Measurements from ENCODE around the gene PCBP1. TPM values are rescaled to one million over a fixed set of nuclear protein-coding genes. Genes with fewer than 3 reads are reported as not detected.

PCBP1 gene
- total RNA-seq, 2 donors from 2014 or later: 97.9 to 128 TPM

DNA sequence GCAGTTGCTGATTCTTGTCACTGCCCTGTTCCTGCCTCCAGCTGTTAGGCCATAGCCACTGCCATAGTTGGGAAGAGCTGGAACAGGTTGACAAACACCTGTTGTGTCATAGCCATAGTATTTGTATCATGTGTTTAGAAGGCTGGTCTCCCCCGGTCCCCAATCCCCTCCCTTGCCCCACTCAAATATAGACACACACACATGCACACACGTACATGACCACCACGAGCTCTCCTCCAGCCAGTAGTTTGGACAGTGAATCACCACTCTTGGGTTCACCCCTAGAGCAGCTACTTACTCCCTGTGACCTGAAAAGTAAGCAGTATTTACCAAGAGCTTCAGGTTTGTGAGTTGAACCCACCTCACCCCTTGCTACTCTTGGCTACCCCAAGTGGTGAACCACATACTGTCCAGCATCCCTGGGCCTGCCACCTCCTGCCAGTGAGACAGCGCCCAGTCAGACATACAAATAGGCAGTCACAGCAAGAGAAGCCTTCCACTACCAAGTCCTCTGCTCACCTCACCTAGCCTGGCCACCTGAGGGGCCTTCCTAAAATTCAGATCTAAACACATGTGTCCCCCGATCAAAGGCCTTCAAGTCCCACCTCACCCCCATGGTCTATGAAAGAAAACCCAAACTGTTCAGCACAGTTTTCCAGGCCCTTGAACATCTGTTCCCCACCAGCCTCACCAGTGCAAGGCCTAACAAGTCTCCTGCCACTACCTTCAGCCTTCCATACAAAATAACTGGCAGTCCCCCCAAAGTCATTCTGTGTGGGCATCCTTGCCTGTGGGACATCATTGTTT is 7.1 kb downstream of the PCBP1 start:
- Histone ChIP-seq H3K27ac (peak overlapping the region; percentile 85 to 95 (median 88)), H3K36me3 (replicated peaks in 1 of 2; ENCODE audit: insufficient read depth in 1 of 2, low read depth in 2 of 2) (no peaks in the 10 kb centered on the region), H3K27me3 (no peaks in the 10 kb centered on the region), H3K4me3 (no peak overlapping the region), H3K9me3 (no peaks in the 10 kb centered on the region), H3K4me1 (peaks cover 30% of the 10 kb centered on the region)
- DNase-seq (no peak), ATAC-seq (no peak)
- TF ChIP-seq POLR2A (IDR thresholded peaks at IDR 0.05): no peak
- intact Hi-C loops (cut with DNase I): no loop called here
- WGBS, 2 donors: 87 to 90% methylated on average over 5 of the region's 5 CpGs

DNA sequence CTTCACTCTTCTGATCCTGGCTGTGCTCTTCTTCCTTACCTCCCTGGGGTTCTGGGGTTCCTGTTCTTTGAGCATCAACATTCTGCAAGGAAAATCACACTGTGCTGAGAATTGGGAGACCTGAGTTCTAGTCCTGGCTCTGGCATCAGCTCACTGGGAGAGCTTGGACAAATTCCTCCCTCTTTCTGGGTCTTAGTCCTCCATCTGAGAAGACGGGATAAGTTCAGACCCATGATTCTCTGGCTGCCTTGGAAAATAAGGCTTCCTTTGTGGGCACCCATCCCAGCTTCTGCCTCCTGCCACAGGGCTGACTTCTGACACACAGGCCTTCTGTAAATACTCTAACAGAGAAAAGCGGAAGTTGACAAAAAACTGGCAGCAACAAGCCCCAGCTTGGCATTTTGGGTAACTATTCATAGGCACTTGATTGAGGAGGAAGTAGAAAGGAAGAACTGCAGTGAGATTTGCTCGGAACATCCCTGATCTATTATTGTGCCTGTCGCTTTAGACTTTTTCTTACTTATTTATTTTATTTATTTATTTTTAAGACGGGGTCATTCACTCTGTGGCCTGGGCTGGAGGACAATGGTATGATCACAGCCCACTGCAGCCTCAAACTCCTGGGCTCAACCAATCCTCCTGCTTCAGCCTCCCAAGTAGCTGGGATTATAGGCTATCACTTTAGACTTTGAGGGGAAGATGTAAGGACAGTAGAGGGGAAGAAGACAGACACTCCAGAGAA is 7.9 kb downstream of the PCBP1 start:
- H3K4me3 ChIP-seq: no peak overlapping the region
- 16 to 37% methylated on average over 4 to 5 of the region's 5 CpGs for WGBS, 2 donors
- intact Hi-C loops (cut with DNase I): no loop called here
- ATAC-seq (peak; percentile 92), DNase-seq (peak; percentile 73 to 88 (median 82))
- peak in 1 of 7 experiments; percentile 5 for TF ChIP-seq CTCF (IDR thresholded peaks at IDR 0.05)
- peak; percentile 13 to 60 (median 54) for TF ChIP-seq POLR2A (IDR thresholded peaks at IDR 0.05)
- no peaks in the 10 kb centered on the region for H3K36me3 ChIP-seq (replicated peaks in 1 of 2; ENCODE audit: insufficient read depth in 1 of 2, low read depth in 2 of 2)
- no peaks in the 10 kb centered on the region for H3K9me3 ChIP-seq
- peak overlapping the region; percentile 85 to 95 (median 88) for H3K27ac ChIP-seq
- H3K4me1 ChIP-seq: peaks cover 22% of the 10 kb centered on the region
- no peaks in the 10 kb centered on the region for H3K27me3 ChIP-seq

GRCh38 chr2:70095720-70096670 is 8.7 kb downstream of the PCBP1 start:
- Histone ChIP-seq H3K4me3 (no peak overlapping the region), H3K36me3 (replicated peaks in 1 of 2; ENCODE audit: insufficient read depth in 1 of 2, low read depth in 2 of 2) (no peaks in the 10 kb centered on the region), H3K27me3 (no peaks in the 10 kb centered on the region), H3K27ac (peak overlapping the region; percentile 85 to 95 (median 88)), H3K9me3 (no peaks in the 10 kb centered on the region), H3K4me1 (peaks cover 17% of the 10 kb centered on the region)
- no peak for ATAC-seq
- intact Hi-C loops (cut with DNase I): no loop called here
- no peak for DNase-seq
- no peak for TF ChIP-seq POLR2A (IDR thresholded peaks at IDR 0.05)
- no peak for TF ChIP-seq CTCF (IDR thresholded peaks at IDR 0.05)
- 89% methylated on average over 15 to 16 of the region's 16 CpGs for WGBS, 2 donors

DNA sequence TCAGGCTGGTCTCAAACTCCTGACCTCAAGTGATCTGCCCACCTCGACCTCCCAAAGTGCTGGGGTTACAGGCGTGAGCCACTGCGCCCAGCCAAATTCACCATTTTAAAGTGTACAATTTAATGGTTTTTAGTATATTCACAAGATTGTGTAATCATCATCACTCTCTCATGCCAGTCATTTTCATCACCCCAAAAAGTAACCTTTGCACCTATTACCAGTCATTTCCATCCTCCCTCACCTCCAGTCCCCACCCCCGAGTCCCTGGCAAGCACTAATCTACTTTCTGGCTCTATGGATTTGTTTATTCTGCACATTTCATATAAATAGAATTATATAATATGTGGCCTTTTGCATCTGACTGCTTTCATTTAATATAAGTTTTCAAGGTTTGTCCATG is 10.8 kb downstream of the PCBP1 start:
- Histone ChIP-seq H3K27me3 (no peaks in the 10 kb centered on the region), H3K9me3 (no peaks in the 10 kb centered on the region), H3K4me3 (no peak overlapping the region), H3K4me1 (peaks cover 18% of the 10 kb centered on the region), H3K27ac (no peak overlapping the region), H3K36me3 (replicated peaks in 1 of 2; ENCODE audit: insufficient read depth in 1 of 2, low read depth in 2 of 2) (no peaks in the 10 kb centered on the region)
- no peak for ATAC-seq
- no peak for DNase-seq
- intact Hi-C loops (cut with DNase I): no loop called here
- TF ChIP-seq POLR2A (IDR thresholded peaks at IDR 0.05): no peak
- TF ChIP-seq CTCF (IDR thresholded peaks at IDR 0.05): no peak
- 80 to 81% methylated on average over 4 of the region's 4 CpGs for WGBS, 2 donors

Data from body of pancreas (tissue), 4 donors.